HS-27A (cell line): Measurements from ENCODE around the gene FDX2.
A peak's percentile ranks its signal among the peaks of the same experiment; 100 is the strongest.

Experiments used
- DNase-seq: peaks from one replicate; pipeline ENCODE4 v3.0.0-alpha.2; 2012; ENCODE audit warnings: low read depth, missing footprints

FDX2 gene

GRCh38 chr19:10332965-10333757 lies 17.3 kb upstream of the FDX2 start, which contains the start of gene RAVER1:
TSS of gene RAVER1 (minus strand) at chr19:10333529. CDS start at chr19:10333507, 22 bp downstream.
- DNase-seq, result peak; percentile 83

- no peak for DNase-seq
These were observed 16.5 kb upstream of the FDX2 start for GRCh38 chr19:10332158-10332964.

- no peak for DNase-seq
These were observed 13.7 kb upstream of the FDX2 start for GRCh38 chr19:10329555-10329954.

DNA sequence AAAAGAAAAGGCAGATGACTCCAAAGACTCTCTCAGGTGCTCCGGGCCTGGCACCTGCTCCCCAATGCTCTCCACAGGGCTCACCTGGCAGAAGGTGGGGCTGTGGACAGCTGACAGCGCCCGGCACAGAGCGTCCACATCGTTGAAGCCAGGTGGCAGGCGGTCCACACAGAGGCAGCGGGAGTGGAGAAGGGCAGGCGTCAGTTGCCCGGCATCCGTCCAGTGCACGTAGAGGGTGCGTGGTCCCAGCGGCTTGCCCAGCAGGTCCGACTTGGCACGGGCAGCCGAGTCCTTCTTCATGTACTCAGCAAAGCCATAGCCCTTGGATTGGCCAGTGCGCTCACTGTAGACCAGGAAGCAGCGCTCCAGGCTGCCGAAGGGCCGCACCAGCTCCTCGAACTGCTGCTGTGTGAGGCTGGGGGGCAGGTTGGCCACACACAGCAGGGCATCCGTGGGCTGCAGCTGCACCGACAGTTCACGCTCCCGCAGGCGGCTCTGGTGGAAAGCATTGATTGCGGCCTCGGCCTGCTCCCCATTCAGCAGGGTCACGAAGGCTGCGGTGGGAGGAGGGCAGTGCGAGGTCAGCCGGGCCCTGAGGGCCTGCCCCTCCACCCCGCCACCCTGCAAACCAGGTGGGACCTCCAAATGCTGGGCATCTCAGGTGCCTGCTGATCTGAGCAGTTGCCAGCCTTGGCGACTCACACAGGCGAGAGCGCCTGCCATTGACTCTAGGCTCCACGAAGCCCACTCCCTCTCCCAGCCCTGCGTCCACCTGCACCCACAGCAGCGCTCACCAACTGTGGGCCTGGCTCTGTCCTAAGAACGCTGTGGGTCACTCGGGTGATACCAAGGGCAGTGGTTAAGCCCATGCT lies 13.0 kb upstream of the FDX2 start:
- DNase-seq, result no peak

GRCh38 chr19:10327793-10328192 lies 12.0 kb upstream of the FDX2 start:
- no peak for DNase-seq

GRCh38 chr19:10325732-10326131 lies 9.9 kb upstream of the FDX2 start:
- DNase-seq, result no peak

- no peak for DNase-seq
These were observed 6.3 kb upstream of the FDX2 start for GRCh38 chr19:10321874-10322835.

DNA sequence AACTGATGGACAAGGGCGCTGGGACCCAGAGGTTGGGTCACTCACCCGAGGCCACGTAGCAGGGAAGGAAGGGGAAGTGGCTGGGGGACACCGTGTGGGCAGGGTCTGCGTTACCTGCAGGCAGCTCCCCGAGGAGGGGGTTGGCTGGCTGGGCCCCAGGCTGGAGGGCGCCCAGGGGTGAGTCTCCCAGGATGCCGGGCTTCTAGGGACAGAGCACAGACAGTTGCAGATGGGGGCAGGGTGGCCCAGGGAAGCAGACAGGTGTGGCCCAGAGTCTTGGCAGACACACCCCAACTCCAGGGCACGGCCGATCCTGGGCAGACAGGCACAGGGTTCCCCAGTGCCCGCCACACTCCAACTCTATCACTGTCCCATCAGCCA lies 5.6 kb upstream of the FDX2 start:
- DNase-seq, result no peak

DNA sequence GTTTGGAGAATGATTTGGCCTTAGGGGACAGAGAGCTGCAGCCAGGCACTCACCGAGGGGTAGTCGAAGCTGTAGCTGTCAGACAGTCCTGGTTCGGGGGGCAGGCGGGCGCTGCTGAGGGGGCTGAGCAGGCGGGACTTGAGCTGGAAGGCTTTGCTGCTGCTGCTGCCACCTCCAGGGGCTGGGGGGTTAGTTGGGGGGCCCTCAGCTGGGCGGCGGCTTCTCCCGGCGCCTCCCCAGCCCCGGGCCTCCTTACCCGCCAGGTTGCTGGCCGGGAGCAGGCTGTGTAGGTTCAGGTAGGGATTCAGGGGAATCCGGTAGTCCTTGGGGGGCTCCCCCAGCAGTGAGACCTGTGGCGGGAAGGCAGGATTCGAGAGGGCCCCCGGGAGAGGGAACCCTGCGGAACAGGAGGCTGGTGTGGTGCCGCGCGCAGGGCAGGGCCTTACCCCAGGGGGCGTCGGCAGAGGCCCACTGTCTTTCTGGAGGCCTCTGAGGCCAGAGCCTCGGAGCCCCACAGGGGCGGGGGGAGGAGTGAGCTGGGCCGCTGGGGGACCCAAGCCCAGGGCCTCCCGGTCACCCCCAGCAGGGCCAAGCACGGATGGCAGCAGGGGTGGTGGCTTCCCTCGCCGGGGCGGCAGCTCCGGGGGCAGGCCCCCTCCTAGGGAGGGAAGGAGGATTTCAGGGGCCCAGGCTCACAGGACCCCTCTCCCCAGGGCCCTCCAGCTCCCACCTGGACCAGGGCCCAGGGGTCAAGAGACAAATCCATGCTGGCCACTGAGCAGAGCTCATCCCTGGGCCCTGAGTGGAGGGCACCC lies 5.0 kb upstream of the FDX2 start:
- no peak for DNase-seq

GRCh38 chr19:10318807-10319682 lies 3.2 kb upstream of the FDX2 start:
- DNase-seq, result no peak

- DNase-seq, result no peak
These were observed 2.1 kb upstream of the FDX2 start for GRCh38 chr19:10317857-10318462.

DNA sequence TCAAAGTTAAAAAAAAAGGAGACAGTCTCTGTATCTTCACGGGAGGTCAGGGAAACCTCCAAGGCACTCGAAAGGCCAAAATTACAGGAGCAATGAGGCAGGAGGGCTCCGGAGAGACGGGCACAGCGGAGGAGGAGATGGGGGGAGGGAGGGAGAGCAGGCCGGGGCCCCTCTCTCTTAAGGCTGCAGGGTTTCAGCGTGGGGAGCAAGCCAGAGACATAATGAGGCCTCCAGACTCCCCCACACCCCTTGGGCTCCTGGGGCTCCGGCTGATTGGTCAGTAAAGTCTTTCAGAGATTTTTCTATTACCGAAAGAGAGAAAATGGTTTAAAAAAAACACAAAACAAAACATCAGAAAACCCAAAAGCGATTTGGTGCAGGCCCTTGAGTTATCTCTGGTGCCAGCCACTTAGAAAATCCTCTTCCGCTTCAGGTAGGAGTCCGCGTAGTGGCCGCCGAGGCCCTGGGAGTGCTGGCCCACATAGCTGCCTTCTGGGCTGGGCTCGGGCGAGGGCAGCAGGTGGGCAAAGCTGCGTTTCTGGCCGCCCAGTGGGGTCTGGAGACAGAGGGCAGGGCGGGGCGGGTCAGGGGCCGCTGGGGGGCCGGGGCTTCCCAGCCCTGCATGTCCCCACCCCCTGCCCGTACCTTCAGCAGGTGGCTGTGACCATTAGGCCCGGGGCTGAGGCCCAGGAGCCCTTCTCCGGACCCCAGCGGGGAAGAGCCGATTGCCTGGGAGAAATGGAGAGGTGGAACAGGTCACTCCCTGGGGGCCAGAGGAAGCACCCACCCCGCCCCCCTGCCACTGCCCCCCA lies 1.4 kb upstream of the FDX2 start:
- DNase-seq, result no peak

- no peak for DNase-seq
These were observed 622 bp upstream of the FDX2 start for GRCh38 chr19:10316229-10317044.

- DNase-seq, result no peak
These were observed 6.4 kb downstream of the FDX2 start, which contains the start of gene ZGLP1 for GRCh38 chr19:10309423-10309822. TSS of gene ZGLP1 (minus strand) at chr19:10309815.

- DNase-seq, result no peak
These were observed 9.5 kb downstream of the FDX2 start for GRCh38 chr19:10306327-10306726.

DNA sequence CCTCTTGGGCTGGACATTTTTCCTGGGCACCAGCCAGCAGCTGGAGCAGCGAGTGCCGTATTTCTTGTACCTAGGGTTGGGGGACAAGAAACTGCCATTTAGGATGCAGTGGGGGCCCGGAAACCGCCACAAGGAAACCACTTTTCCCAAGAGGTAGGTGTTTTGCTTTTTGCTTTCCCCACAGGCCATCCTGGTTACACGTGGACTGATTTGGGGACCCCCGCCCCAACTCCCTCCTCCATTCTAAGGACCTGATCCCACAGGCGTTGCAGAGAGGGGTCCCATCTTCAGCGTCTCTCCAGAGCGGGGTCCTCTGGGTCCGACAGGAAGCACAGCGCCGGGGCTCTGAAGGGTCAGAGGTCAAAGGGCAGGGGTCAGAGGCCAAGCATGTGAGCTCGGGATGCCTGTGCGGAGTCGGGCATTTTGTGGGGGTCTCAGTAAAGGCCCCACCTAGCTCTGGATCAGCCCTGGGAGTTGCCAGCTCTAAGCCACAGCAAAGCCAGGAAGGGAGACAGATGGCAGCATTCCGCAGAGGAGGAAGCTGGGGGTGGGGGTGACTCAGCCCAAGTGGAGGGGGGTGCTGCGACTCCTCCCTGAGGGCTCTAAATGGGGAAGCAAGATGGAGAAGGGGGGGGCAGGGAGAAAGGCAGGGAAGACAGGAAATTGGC lies 10.5 kb downstream of the FDX2 start:
- DNase-seq, result no peak
